Vagina (tissue), 2 donors: ENCODE results near the gene PLCD4.

Source experiments
- CTCF ChIP-seq, 3 experiments: fragments of 450-650 bp in 2 of 3; fragments of 200-600 bp in 1 of 3; sonication (generic) in 1 of 3; IDR thresholded peaks; one replicate each; pipeline ENCODE4 v1.5.1; 2017 to 2019; ENCODE audit warnings: antibody characterized with exemption in 3 of 3, mild to moderate bottlenecking in 2 of 3, moderate library complexity in 2 of 3
- POLR2A ChIP-seq, 2 donors: fragments of 450-650 bp; IDR thresholded peaks; one replicate each; pipeline ENCODE4 v1.6.1; 2017; ENCODE audit warnings: antibody characterized with exemption in 2 of 2, mild to moderate bottlenecking in 2 of 2, moderate library complexity in 2 of 2
- POLR2AphosphoS5 ChIP-seq, 2 donors: sonication (generic); formaldehyde crosslinking; IDR thresholded peaks; one replicate each; pipeline ENCODE4 v1.9.0; 2017; ENCODE audit warnings: antibody characterized with exemption in 2 of 2, mild to moderate bottlenecking in 2 of 2, low read depth in 1 of 2; ENCODE audit not compliant: insufficient read depth in 1 of 2

- TF ChIP-seq CTCF (IDR thresholded peaks at IDR 0.05) (no peak), POLR2AphosphoS5 (IDR thresholded peaks at IDR 0.05; ENCODE audit: insufficient read depth in 1 of 2, low read depth in 1 of 2) (no peak), POLR2A (IDR thresholded peaks at IDR 0.05) (no peak)
Measured at GRCh38 chr2:218557941-218558340, 49.8 kb upstream of the PLCD4 start.
